HT-29 (cell line): ENCODE data around the gene SH3BGRL2. TPM values are rescaled to one million over a fixed set of nuclear protein-coding genes. Genes with fewer than 3 reads are reported as not detected.

ENCODE experiments used
- DNase-seq: peaks from one replicate; pipeline ENCODE4 v3.0.0-alpha.2; 2015; ENCODE audit warnings: low spot score
- total RNA-seq: library from RNA; depleted of rRNA; stranded (reverse); fragments of >200 nt; shearing (Covaris generic); gene quantifications from 2 replicates; pipeline ENCODE4 v1.2.3, GENCODE V29; 2014

SH3BGRL2 gene
- total RNA-seq, 1 experiment from 2014 or later: 17.6 TPM

GRCh38 chr6:79697430-79697829 lies 66.3 kb downstream of the SH3BGRL2 start:
- no peak for DNase-seq

DNA sequence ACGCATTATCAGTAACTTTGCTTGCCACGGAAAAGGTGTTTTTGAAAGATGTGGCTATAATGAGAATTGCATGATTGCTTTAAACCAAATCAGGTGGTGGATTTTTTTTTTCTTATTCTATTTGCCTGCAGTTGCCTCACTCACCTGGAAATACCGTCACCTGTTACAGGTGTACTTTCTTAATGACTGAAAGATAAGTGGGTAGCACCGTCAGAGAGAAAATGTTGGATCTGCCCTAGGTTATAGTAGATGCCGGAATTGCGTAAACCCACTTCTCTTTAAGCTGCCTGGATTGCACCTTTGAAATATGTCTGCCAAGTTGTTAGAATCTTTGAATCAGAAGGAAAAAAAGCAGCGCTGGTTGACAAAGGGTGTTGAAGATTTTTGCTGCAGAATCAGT lies 68.5 kb downstream of the SH3BGRL2 start:
- DNase-seq: no peak

- no peak for DNase-seq
Measured at GRCh38 chr6:79702691-79703090, 71.6 kb downstream of the SH3BGRL2 start.

DNA sequence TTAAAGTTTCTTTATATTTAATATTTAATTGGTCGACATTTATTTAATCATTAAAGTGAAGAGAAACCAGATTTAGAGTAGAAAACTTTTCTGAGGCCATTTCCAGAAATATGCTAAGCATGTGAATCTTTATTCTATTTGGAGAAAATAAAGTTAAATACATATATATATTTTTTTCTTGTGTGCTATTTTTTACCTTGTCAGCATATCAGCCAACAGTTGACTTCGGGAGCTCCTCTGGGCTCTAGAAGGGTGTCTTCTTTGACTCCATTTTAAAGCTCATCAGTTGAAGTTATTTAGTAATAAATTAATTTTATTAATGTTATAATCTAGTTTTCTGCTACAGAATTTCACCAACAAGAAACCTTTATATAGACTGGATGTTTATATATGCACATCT lies 73.1 kb downstream of the SH3BGRL2 start:
- no peak for DNase-seq

GRCh38 chr6:79705456-79705995 lies 74.4 kb downstream of the SH3BGRL2 start:
- DNase-seq: no peak

- DNase-seq: no peak
Measured at GRCh38 chr6:79706527-79706926, 75.4 kb downstream of the SH3BGRL2 start.

GRCh38 chr6:79707621-79708020 lies 76.5 kb downstream of the SH3BGRL2 start:
- DNase-seq: no peak

GRCh38 chr6:79708095-79708791 lies 77.1 kb downstream of the SH3BGRL2 start:
- no peak for DNase-seq

DNA sequence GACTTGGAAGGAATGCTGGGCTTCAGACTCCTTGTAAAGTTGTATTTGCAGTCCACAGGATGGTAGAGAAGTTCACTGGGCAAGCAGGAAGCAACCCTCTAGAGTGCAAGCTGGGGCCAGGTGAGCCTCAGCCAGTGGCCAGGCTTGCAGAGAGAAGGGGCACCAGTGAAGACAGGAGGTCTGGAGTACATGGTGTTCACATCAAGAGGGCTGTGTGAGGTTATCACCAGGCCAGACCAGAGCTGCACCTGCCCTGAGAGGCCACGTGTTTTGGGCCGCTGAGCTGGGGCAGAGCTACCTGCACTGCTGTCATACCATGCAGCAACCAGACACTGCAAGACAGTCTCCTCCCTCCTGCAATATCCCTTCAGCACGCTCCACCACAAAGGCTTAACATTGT lies 79.0 kb downstream of the SH3BGRL2 start:
- no peak for DNase-seq

- no peak for DNase-seq
Measured at GRCh38 chr6:79711167-79711566, 80.0 kb downstream of the SH3BGRL2 start.

GRCh38 chr6:79712144-79712543 lies 81.0 kb downstream of the SH3BGRL2 start:
- no peak for DNase-seq

DNA sequence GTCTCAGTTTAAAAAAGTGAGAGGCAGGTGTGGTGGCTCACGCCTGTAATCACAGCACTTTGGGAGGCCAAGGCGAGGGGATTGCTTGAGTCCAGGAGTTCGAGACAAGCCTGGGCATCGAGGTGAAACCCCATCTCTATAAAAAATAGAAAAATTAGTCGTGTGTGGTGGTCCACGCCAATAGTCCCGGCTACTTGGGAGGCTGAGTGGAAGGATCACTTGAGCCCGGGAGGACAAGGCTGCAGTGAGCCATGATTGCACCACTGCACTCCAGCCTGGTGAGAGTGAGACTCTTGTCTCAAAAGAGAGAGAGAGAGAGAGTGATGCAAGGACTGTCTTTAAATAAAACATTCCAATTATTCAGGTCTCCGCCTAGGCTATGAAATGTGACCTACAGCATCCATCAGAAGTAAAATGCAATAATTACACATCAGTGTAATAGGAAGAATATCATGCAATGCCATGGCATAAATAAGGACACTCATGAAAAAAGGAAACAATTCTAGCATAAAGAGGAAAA lies 81.5 kb downstream of the SH3BGRL2 start:
- DNase-seq: no peak

GRCh38 chr6:79713701-79714322 lies 82.7 kb downstream of the SH3BGRL2 start:
- DNase-seq: peak; percentile 70

DNA sequence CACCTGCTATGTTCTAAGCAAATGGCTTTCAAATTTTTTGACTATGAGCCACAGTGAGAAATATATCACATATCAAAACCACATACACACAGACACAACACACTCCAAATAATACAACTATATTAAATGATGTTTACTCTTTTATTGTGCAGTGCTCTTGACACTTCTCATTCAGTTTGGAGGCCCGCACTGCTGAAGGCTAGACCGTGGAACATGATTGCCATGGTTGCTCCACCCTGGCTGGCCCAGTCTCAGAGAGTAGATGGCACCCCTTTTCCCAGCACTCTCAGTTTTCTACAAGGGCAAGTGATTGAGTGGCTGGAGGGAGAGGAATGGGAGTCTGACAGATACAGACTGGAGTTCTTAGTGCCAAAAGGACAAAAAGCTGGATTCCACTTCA lies 86.9 kb downstream of the SH3BGRL2 start:
- no peak for DNase-seq

DNA sequence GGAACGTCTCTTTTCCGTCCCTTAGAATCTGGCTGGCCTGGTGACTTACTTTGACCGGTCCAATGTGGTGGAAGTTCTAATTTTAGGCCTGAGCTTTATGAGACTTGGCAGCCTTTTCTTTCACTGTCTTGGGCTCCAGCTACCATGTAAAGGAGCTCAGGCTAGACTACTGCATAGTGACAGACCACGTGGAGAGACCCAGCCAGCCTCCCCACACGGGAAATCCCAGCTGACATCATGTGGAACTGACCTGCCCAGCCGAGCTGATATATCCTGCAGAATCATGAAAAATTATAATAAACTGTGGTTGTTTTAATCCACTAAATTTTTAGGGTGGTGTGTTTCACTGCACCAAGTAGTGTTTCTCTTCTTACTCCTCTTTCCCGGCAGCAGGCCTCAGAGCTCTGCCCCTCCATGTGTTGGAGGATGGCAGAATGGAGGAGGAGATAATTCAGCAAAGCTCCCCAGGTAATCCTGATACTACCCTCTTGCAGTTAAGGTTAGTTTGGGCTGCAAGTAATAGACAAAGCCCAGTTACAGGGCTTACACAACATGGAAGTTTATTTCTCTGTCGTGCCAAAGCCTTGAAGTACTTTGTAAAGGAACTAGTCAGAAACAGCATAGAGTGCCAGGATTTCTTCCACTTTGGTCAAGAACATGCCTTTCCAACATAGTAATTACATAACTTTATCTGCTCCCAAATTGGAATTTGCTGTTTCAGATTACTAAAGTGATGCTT lies 87.5 kb downstream of the SH3BGRL2 start:
- no peak for DNase-seq

DNA sequence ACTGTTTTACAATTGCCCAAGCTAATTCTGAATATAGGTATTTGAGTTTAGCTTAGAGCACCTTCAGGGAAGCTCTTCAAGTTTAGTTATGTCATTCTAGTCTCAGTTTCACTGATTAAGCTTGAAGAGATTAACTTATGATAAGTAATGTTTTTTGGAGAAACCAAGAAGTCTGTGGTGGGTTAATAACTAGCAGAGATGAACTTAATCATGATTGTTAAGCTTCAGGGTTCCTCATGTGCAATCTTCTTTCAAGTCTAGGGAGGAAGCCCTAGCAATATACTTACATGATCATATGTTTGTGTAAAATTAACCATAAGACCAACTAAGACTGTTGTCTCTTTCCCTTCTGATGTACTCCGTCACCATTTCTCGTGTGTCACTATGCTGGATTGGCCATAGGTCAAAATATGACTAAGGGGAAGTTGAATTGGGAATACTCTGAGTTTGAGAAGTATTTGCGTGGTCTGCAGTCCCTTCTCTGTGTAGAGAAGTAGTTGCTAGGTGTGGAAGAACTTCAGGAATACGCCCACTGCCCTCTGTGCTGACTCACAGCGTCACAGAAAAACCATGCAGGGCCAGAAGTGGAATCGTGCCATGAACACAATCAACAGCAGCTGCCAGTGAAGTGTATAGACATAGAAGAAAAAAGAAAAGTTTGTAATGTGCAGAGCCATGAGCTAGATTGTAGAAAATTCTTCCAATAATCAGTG lies 88.3 kb downstream of the SH3BGRL2 start:
- DNase-seq: no peak

DNA sequence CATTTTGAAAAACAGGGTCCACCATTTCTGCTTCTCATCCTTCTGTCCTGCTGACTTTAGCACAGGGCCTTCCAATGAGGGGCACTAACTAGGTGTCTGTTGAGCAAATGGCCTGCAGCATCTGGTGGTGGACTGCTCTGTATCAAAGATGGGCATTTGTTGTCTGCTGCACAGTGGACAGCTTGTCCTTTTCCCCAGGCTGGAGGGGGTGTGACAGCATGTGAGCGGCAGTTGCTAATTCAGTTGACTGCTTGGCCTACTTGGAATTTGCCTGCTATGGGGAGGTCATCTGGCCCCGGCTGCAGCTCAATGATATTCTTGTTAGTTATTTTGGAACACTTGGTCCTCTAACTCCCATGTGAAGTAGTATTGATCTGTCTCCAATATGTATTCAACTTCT lies 93.7 kb downstream of the SH3BGRL2 start:
- DNase-seq: no peak

DNA sequence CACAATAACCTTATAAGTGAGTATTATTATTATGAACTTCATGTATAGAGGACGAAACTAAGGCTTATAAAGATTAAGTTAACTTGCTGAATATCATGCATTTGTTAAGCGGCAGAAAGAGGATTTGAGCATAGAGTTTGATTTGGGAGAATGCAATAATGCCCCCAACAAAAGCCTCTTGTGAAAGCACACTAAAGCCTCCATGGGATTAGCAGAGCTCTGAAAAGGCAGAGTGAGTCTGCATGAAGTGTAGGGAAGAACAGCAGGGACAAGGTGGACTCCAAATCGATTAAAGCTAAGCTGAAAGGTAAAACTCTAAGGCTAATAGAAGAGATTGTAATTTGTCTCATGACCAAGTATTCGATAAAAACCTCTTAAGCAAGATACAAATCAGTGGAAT lies 100.3 kb downstream of the SH3BGRL2 start:
- no peak for DNase-seq

- DNase-seq: no peak
Measured at GRCh38 chr6:79733388-79733787, 102.3 kb downstream of the SH3BGRL2 start.

GRCh38 chr6:79734374-79734773 lies 103.2 kb downstream of the SH3BGRL2 start:
- no peak for DNase-seq

DNA sequence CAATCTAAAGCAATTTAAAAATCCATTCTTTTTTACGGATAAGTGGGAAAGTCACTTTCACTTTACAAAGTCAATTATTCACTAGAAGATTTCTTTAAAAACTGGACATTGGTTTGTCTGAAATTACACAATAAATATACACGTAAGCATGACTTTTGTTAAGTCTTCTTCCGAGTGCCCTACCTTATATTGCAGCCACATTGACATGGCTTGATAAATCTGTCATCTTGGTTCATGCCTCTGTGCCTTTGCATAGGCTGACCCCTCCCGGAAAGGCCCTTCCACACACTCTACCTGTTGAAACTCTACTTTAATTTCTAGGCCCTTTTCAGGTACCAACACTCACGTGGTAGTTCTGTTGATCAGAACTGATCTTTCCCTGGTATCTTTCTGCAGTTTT lies 104.1 kb downstream of the SH3BGRL2 start:
- no peak for DNase-seq

DNA sequence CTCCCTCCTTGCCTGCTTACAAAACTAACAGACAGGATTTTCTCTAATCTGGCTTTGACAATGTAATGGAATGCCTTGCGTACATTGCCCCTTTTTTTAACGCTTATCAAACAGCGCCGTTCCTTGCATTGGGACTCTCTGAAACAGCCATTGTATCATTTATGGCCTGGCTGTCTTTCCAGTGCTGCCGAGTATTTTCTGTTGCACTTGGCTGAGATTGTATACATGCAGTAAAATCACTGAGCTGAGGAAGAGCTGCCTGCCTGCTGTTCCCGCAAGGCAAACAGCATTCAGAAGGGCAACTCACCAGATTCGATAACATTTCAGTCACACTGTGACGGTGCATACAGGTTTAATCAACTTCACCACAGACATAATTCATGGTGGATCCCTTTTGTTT lies 106.0 kb downstream of the SH3BGRL2 start:
- DNase-seq: no peak
